Occipital lobe (tissue), 2 donors: Measurements from ENCODE around the gene TMEM88. TPM values are rescaled to one million over a fixed set of nuclear protein-coding genes. Genes with fewer than 3 reads are reported as not detected.

Source experiments
- DNase-seq: peaks from one replicate; lab custom pipeline; 2025; lab: John Stamatoyannopoulos, UW
- total RNA-seq: library from RNA; depleted of rRNA; stranded (reverse); fragments of >200 nt; gene quantifications from one replicate; pipeline ENCODE4 v1.2.3, GENCODE V29; 2014

TMEM88 gene
- total RNA-seq, 1 donor from 2014 or later, result 1.2 TPM

GRCh38 chr17:7833011-7833794, 21.7 kb upstream of the TMEM88 start:
- DNase-seq, result no peak

GRCh38 chr17:7833795-7834541, 20.9 kb upstream of the TMEM88 start, which contains the start of gene KDM6B:
KDM6B (plus strand) TSS chr17:7834217; CDS start chr17:7845555, 11,338 bp downstream.
- DNase-seq, result peak; percentile 87

DNA sequence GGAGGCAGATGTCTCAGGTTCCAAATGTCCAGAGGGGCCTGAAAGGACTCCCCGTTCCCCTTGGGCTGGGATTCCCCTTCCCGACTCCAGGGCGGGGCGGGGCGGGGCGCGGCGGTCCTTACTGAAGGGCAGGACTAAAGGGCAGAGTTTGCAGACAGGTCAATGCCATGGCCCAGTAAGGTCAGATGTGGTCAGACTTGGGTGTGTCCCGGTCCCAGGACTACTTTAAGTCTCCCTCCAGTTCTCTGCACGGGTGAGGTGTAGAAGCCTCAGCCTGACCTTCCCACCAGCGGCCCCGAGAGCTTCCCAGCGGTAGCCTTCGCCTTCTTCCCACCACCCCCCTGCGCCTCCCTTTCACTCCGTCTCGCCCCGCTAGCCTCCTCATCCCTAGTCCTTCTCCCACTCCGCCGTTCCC, 20.3 kb upstream of the TMEM88 start:
- DNase-seq, result peak; percentile 66

- DNase-seq, result peak; percentile 97
Measured at GRCh38 chr17:7834957-7835813, 19.7 kb upstream of the TMEM88 start.

DNA sequence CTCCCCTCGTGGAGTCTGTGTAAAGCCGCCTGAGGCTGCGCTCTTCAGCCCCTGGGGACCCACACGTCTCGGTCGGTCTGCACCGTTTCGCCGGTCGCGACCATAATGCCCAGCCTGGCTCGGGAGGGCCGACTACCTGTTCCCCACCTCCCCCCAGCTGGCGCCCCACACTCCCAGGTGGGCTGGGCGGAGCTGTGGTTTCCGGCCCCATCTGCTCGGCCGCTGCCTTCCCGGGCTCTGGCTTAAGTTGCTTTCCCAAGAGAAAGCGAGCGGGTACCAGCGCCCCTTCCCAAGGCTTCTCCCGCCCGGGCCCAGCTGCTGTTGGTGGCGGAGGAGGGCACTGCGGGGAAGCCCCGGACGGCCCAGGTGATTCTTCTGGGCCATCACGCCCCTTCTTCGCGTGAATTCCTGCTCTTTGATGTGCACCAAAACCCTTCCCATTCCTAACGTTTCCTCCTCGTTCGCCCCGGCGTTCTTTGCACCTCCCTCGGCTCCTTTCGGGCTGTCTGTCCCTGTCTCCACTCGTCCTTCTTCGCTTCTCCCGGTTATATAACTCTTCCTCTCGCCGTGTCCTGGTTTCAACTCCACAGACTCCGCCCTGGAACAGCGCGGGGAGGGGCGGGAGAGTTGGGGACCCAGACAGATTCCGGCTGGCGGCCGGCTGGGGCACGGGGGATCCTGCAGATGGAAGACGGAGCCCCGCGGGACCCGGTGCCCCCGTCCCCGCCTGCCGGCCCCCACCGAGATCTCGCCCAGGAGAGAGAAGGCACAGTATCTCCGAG, 18.9 kb upstream of the TMEM88 start:
- DNase-seq, result peak; percentile 40

DNA sequence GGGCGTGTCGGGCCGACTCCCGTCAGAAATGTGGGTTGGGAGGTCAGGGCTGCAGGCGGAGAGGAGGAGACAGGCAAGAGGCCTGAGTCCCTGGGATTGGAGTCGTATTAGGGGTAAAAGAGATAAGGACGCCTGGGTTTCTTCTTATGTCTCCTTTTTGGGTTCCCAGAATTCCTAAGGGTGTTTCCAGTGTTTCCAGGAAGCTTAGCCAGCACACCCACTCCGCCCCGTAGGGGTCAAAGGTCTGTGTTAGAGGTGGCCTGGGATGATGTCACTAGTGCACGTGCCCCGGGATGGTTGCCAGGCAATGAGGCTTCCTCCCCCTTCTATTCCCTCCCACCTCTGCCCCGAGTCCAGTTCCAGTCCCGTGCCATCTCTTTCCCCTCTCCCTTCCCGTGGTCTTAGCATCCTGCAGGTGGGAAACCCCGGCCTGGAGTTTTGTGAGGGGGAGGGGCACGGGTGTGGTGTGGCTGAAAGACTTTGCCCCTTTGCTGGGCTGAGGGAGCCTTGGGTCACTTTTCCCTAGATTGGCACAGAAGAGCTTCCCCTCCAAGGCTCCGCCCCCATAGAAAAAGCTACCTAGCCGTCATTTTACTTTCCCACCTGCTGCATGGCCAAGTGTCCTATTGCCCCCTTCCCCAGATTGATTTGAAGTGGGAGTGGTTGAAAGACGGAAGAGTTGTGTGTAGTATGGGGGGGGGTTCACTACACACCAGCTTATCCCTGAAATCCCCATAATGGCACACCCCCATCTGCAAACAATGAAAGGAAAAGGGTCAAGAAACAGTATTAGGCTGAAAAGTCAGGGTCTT, 18.1 kb upstream of the TMEM88 start:
- DNase-seq, result peak; percentile 35

DNA sequence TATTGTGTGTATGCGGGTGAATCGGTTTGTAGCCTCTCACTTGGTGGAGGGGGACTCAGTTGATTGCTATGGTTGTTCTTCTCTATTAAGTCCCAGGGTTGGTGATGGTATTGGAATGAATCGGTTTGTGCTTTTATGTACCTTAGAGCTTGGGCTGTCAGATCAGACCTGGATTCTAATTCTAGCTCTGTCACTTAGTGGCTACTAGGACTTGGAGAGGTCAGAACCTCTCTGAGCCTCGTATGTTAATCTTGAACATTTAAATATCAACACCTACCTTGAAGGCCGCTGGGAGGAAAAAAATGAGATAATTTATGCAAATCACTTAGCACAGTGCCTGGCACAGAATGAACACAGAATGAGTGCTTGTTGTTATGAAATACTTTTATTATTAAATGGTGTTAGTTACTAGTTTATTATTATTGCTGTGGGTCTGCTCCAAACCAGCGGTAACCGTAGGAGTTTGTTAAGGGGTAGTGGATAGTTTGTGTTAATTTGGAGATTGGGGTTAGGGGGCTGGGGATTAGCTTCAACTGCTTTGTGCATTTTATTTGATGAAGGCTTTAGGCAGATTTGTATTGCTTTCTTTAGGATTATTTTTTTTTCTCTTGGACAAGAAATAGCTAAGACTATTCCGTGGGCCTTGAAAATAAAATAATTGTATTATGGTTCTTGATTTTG, 17.3 kb upstream of the TMEM88 start:
- DNase-seq, result no peak

- no peak for DNase-seq
Measured at GRCh38 chr17:7838090-7839075, 16.5 kb upstream of the TMEM88 start.

DNA sequence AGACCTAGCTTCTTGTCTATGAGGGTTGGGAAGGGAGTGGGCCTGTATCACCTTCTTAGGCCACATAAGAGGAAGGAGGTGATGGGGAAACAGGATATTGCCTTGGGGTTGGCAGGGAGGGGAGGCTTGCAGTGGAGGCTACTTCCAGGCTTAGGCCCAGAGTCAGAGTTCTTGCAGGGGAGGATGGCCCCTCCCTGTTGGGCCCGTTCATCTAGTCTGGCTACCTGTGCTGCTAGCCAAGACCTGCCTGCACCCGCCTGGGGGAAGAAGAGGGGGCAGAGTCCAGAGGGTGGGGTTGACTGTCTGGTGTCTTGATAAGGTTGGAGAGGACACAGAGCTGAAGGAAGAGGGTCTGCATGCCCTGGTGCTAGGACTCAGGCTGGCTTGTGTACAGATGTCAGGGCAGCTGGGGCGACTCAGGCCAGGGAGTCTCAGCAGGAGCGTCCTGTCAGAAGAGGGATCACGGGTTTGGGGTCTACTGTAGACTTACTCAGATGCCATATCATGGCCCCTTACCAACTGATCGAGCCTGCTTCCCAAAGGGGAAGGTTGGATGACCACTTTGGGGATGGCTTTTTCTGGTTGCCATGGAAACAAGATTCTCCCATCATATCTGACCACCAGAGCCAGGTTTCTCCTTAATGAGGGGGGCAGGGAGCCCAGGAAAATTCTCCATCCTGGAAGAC, 15.5 kb upstream of the TMEM88 start:
- DNase-seq, result no peak

DNA sequence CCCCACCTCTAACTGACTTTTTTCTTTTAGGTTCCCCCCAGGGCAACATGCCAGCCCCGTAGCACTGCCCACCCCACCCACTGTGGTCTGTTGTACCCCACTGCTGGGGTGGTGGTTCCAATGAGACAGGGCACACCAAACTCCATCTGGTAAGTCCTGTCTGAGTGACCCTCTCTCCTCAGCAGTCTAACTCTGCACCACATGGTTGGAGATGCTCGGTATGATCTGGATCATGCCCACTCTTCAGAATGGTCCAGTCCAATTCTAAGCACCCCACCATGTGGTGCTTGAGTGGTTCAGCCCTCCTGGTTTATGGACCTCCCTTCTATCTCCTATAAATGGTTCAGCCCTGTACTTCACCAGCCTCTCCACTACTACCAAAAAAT, 15.0 kb upstream of the TMEM88 start:
- no peak for DNase-seq

DNA sequence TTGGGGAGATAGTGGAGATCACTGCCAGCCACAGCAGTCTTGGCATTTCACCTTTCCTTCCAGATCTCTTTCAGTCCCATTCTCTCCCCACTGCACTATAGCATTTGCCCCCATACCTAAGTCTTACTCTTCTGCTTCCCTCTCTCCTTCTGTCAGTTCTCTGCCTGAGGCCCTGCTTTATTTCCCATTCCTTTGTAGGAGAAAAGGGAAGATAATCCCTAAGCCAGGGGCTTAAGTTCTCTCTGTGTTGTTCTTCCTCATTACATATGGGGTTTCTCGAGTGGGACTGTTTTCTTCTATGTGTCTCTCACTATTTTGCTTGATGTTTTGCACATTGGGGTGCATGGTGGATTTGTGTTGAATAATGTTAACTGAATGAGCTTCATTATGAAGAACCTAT, 14.4 kb upstream of the TMEM88 start:
- DNase-seq, result no peak

DNA sequence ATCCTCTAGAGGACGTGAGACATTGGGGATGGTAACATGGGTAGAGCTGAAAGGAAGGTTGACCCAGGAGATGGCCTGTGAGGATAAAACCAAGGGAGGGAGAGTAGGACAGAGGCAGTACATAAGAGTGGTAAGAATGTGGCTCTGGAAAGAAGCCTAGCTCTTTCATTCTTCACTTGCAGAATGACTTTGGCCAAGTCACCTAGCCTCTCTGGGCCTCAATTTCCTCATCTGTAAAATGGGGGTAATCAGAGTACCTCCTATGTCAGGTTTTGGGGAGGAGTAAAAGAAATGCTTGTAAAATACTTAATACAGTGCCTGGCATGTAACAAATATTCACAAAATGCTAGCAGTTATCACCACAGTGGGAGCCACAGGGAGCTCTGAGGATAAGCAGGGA, 14.0 kb upstream of the TMEM88 start:
- no peak for DNase-seq

DNA sequence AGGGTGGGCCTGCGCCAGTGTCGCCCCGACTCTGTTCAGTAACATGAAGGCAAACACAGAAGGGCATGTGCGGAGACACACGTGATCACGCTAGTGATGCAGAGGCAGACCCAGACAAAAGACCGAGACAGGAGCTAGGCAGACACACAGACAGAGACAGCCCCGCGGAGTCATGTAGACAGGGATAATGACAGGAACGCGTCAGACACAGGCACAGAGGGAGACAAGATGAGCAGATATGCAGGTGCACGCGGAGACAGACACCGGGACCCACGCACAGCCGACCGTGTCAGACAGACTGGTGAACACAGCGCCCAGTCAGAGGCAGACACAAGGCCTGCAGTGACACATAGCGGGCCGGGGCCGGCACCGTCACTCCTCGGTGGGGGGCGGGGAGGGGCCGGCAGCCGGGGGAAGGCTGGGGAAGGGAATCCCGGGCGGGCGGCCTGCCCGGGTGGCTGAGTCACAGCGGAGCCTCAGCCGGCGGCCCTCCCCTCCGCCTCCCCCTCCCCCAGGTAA, 13.4 kb upstream of the TMEM88 start:
- peak; percentile 89 for DNase-seq

DNA sequence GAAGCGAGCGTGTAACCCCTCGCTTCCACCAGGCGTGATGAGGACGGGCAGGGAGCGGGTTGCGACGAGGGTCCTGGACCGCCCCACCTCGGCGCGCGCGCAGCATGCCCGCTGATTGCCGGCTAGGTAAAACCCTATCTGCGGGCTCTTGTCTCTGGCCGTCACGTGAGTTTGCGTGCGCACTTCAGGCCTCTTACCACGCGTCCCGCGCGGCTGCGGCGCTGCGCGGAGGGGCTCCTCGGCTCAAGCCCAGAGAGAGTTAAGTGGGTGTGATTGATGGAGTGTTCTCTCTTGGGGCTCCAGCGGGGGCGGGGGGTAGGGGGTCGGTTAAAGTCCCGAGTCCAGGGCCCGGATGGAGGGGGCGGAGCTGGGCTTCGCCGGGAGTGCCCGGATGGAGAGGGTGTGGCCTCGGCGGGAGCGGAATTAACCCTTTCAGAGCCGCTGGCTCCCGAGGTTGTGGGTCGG, 12.9 kb upstream of the TMEM88 start:
- DNase-seq, result peak; percentile 84

- DNase-seq, result peak; percentile 61
Measured at GRCh38 chr17:7842380-7843256, 12.2 kb upstream of the TMEM88 start.

- DNase-seq, result no peak
Measured at GRCh38 chr17:7843257-7843535, 11.7 kb upstream of the TMEM88 start.
